Embryonic facial prominence (tissue), 1 donor: ENCODE results near the gene CTNNBL1.

Experiments used
- DNase-seq: peaks from one replicate; pipeline ENCODE4 v3.0.0-alpha.2; 2016; ENCODE audit errors: extremely low spot score

Gene CTNNBL1

DNA sequence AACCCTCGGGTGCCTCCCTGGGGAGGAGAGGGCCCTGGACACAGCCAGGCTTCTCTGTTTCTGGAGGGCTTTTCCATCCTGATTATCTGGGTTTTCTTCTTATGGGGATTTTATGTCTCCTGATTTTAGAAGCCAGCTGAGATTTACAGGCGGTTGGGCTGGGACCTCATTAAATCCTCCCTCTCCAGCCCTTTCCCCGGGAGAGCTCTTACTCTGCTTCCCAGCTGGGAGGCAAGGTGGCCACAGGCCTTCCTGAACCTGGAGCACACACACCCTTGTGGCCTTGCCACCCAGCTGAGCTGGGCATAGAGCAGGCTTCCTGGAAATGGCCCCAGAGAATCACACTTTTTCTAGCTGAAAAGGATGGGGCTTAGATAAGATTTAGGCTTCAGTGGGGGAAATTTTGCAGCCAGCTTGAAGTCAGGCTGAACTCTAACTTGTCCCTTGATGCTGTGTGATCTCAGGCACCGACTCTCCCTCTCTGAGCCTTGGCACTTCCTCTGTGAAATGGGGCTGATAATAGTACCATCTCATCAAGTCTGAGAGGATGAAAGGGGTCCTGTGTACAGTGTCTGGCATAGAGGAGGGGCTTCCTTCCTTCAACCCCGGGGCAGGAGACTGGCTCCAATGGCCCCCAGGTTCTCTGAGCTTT lies 225.7 kb downstream of the CTNNBL1 start:
- DNase-seq: no peak

DNA sequence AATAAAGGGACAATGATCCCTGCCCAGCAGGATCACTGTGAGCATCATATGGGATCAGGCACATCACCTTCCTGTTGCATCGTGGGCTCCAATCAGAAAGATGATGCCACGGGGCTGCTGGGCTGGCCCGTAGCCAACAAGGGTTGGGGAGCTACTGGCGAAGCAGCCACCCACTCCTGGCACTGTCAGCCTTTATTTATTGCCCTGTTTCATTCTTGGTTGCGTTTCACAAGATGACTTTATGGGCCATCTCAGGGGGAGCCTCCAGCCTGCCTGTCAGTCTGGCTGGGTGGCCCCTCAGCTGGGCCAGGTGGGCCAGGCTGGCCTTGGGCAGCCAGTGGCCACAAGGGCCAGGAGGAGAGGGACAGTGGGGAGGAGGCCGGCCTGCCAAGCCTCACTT lies 226.4 kb downstream of the CTNNBL1 start:
- no peak for DNase-seq

DNA sequence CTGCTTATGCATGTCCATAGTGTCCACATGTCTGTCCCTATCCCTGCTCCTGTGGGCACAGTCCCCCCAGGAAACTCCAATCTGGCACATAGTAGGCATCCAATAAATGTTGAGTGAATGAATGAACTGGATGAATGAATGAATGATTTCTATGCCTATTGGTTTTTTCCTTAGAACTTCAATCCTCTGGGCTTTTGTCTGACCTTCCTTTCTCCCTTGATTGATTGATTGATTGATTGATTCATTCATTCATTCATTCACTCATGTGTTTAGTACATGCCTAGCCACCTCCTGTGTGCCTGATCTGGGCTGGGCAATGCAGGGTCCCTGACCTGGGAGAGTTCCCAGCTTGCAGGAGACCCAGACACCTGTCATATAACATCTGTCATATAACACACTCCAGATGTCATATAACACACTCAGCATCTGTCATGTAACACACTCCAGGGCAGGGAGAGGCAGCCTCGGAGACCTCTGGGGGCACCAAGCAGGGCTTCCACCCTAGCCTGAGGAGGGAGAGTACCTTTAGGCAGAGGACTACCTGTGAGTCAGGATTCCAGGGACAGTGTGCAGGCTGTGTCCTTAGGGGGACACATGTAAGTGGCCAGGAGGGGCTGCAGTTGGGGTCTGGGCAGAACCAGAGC lies 227.0 kb downstream of the CTNNBL1 start:
- no peak for DNase-seq

DNA sequence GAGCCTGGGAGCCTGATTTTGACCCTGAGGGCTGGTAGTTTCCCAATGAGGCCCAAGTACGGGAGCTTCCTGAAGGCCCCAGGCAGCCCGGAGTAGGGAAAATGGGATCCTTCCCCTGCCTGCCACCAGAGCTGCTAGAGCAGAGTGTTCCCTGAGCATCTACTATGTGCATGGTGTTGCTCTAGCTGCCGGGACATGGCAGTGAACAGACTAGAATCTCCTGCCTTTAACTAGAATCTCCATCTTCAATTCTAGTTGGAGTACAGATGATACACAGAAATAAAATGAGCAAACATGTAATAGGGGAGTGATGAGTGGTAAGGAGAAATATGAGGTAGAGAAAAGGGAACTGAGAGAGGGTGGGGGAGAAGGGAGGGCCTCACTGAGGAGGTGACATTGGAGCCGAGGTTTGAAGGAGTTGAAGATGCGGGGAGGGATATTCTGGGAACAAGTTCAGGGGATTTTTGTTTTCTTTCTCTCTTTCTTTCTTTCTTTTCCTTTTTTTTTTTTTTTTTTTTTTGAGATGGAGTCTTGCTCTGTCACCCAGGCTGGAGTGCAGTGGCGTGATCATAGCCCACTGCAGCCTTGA lies 227.6 kb downstream of the CTNNBL1 start:
- no peak for DNase-seq
